Fibroblast of skin of scalp (primary cell): ENCODE data around the gene ARRB2.

Source experiments
- DNase-seq: peaks from one replicate; pipeline ENCODE4 v3.0.0-alpha.2; 2013

The ARRB2 gene

DNA sequence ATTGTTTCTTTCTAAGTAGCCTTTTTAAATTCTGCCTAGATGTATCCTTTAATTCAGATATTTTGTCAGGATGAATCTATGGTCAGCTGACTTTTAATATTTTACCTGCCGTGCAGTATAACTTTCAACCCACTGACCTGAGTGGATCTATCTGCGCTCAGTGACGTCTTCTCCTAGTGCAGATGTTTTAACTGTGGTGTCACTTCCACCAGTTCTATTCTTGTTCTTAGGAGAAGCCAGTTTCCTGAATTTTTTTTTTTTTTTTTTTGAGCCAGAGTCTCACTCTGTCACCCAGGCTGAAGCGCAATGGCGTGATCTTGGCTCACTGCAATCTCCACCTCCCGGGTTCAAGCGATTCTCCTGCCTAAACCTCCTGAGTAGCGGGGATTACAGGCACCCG lies 56.3 kb downstream of the ARRB2 start:
- no peak for DNase-seq

DNA sequence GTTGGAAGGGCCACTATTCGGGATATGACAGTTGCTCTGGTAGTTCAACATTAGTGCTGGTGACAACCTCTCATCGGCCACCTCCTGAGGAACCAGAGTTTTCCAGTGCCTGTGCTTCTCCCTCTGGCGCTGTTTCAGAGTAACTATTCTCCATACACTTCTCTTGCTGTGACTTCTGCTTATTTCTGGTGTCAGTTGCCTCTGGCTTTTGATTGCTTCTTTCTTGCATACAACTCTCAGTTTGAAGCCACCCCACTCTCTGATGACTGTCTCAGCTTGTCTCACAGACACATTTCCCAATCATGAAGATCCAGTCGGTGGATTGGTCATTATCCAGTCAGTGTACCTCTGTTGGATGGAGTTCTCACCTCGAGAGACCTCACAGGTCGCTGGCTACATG lies 57.9 kb downstream of the ARRB2 start:
- DNase-seq, result no peak

DNA sequence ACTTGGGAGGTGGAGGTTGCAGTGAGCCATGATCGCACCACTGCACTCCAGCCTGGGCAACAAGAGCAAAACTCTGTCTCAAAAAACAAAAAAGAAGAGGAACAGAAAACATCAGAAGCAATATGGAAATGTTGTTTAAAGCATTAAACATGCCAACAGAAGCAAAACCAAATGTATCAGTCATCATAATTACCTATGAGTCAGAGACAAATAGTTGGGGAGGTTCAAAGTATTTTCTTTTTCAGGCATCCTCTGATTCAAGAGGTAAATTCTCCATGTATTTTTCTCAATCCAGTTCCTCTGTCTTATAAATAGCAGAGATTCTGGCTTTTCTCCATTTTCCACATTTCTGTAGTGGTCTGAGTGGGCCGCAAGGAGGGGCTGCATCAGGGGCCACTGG lies 59.2 kb downstream of the ARRB2 start:
- no peak for DNase-seq
